WI38 (cell line): ENCODE results near the gene RPL35.
"Not testable (repeated sequence)": the region's sequence is repeated elsewhere in the genome, so short reads cannot be mapped to it uniquely, and the experiment has no call there.

Experiments
- H3K4me3 ChIP-seq: 2 replicates; pipeline ENCODE4 v1.5.1; 2011; ENCODE audit warnings: low read depth, mild to moderate bottlenecking, control low read depth, low read length
- CTCF ChIP-seq: IDR thresholded peaks from 2 replicates; pipeline ENCODE4 v1.5.1; 2012; ENCODE audit warnings: low read depth, mild to moderate bottlenecking, control low read depth, low read length

RPL35 gene

DNA sequence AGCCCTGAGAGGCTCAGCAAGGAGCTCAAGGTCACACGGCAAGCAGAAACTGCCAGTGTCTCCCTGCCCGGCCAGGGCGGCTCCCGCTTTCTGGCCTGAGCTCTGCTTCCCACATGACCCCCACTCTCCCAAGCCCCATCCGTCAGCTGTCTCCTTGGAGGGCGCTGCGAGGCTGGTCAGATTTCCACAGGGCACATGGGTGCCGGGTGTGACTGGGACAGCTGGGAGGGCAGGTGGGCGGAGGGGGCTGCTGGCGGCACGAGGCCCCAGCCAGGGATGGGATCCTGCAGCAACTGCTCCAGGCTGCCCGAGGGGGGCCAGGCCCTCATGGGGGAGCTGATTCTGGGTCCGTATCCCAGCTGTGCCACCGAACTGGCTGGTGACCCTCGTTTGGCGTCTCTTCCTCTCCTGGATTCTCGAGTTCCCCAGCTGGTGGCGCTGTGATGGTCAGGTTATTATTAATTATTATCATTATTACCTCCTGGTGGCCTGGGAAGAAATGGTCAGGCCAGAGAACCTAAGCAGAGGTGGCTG, 21.4 kb downstream of the RPL35 start:
- TF ChIP-seq CTCF, result peak; percentile 5
- H3K4me3 ChIP-seq, result no peak overlapping the region

- TF ChIP-seq CTCF, result peak; percentile 74
- H3K4me3 ChIP-seq, result no peak overlapping the region
Measured at GRCh38 chr9:124839612-124840299, 22.0 kb downstream of the RPL35 start.

- H3K4me3 ChIP-seq, result not testable (repeated sequence)
Measured at GRCh38 chr9:124838567-124839275, 23.0 kb downstream of the RPL35 start.

- not testable (repeated sequence) for H3K4me3 ChIP-seq
Measured at GRCh38 chr9:124838132-124838531, 23.6 kb downstream of the RPL35 start.

DNA sequence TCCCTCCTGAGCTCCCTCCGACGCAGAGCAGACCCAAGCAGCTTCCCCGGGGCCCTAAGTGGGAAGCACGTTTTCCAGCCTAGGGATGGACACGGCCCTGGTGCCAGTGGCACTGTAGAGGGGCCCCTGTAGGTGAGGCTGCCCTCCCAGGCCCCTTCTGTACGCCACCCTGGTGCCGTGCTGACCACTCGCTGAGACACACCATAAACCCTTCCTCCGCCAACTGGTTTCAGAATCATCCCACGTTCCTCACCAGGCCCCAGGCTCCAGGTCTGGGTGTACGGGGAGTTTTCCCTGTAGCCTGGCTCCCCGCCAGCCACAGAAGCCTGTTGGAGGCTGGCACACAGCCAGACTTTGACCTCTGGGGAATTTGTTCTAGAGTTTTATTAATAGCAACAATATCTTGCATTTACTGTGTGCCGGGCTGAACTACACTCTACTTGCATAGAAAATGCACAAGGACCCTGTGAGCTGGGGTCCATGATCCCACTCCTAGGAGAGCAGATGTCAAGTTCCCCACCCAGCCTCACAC, 26.7 kb downstream of the RPL35 start:
- TF ChIP-seq CTCF, result no peak
- H3K4me3 ChIP-seq, result no peak overlapping the region

DNA sequence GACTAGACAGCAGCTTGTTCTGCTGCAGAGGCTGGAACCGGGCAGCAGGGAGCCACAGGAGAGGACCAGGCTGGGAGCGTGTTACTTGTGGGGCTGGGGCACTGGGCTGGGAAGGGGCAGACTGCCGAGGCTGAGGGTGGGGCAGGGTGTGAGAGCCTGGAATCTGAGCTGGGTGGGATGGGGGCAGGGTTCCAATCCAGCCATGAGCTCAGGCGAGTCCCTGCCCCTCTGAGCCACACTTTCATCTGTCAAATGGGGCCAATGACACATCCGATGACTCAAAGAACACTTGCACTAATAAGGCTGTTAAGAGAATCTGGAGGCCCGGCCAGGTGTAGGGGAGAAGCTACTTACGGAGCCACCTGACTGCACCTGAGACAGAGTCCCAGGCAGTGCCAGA, 27.2 kb downstream of the RPL35 start:
- no peak overlapping the region for H3K4me3 ChIP-seq
- no peak for TF ChIP-seq CTCF

DNA sequence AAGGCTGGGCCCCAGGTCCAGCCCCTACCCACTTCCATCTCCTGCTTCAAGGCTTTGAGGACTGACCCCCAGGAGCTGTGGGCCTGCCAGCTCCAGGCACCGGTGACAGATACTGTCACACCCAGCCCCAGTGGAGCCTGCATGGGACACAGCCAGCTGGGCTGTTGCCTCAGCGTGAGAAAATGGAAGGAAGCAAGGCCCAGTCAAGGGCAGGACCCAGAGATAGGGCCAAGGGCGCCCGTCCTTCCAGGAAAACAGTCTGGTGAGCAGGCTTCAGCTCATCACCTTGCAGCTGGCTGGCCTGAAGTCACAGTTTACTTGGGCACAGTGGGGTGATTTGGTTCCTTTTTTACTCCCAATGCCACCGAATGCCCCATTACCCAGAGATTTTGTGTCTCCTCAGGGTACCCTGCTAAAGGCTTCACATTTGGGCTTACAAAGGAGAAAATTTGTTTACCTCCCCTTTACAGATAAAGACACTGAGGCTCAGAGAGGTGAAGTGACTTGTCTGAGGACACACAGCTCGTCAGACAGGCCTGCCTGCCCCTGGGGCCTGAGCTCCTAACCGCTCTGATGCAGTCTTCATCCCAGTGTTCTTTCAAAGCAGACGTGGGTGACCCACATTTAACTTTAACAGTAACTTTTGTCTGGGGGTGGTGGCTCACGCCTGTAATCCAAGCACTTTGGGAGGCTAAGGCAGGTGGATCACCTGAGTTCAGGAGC, 30.0 kb downstream of the RPL35 start:
- H3K4me3 ChIP-seq, result no peak overlapping the region
- no peak for TF ChIP-seq CTCF

GRCh38 chr9:124830593-124830992, 31.2 kb downstream of the RPL35 start:
- no peak overlapping the region for H3K4me3 ChIP-seq
- no peak for TF ChIP-seq CTCF
